GM06990 (cell line): ENCODE measurements around the gene SLCO2A1.

Experiments used
- DNase-seq: peaks from one replicate; pipeline ENCODE4 v3.0.0-alpha.2; 2011; ENCODE audit not compliant: insufficient read length; ENCODE audit errors: extremely low read depth
- H3K27me3 ChIP-seq: replicated peaks from 2 replicates; pipeline ENCODE4 v1.6.0; 2011; ENCODE audit warnings: low read length; ENCODE audit not compliant: control insufficient read depth, insufficient read depth
- H3K36me3 ChIP-seq: 2 replicates; pipeline ENCODE4 v1.5.1; 2011; ENCODE audit warnings: low read length; ENCODE audit not compliant: control insufficient read depth, insufficient read depth
- H3K4me3 ChIP-seq: replicated peaks from 2 replicates; pipeline ENCODE4 v1.5.1; 2011; ENCODE audit warnings: low read depth, mild to moderate bottlenecking, control low read depth, low read length
- TF ChIP-seq, protein P1 (sequence below): IDR thresholded peaks from 2 replicates; pipeline ENCODE4 v1.5.1; 2011; ENCODE audit warnings: low read length, control low read depth, mild to moderate bottlenecking, inconsistent platforms; ENCODE audit not compliant: insufficient read depth, poor library complexity, severe bottlenecking

Gene SLCO2A1

GRCh38 chr3:134018406-134018805, 11.3 kb downstream of the SLCO2A1 start:
- Histone ChIP-seq H3K4me3 (no peak overlapping the region), H3K36me3 (no peaks in the 10 kb centered on the region), H3K27me3 (no peaks in the 10 kb centered on the region; the same call in 1 of the 2 replicates)
- TF ChIP-seq, protein P1, sequence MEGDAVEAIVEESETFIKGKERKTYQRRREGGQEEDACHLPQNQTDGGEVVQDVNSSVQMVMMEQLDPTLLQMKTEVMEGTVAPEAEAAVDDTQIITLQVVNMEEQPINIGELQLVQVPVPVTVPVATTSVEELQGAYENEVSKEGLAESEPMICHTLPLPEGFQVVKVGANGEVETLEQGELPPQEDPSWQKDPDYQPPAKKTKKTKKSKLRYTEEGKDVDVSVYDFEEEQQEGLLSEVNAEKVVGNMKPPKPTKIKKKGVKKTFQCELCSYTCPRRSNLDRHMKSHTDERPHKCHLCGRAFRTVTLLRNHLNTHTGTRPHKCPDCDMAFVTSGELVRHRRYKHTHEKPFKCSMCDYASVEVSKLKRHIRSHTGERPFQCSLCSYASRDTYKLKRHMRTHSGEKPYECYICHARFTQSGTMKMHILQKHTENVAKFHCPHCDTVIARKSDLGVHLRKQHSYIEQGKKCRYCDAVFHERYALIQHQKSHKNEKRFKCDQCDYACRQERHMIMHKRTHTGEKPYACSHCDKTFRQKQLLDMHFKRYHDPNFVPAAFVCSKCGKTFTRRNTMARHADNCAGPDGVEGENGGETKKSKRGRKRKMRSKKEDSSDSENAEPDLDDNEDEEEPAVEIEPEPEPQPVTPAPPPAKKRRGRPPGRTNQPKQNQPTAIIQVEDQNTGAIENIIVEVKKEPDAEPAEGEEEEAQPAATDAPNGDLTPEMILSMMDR = no peak
- DNase-seq = no peak

GRCh38 chr3:134017490-134017889, 12.2 kb downstream of the SLCO2A1 start:
- Histone ChIP-seq H3K4me3 (no peak overlapping the region), H3K27me3 (no peaks in the 10 kb centered on the region; the same call in 1 of the 2 replicates), H3K36me3 (no peaks in the 10 kb centered on the region)
- no peak for DNase-seq
- TF ChIP-seq, protein P1 = no peak

DNA sequence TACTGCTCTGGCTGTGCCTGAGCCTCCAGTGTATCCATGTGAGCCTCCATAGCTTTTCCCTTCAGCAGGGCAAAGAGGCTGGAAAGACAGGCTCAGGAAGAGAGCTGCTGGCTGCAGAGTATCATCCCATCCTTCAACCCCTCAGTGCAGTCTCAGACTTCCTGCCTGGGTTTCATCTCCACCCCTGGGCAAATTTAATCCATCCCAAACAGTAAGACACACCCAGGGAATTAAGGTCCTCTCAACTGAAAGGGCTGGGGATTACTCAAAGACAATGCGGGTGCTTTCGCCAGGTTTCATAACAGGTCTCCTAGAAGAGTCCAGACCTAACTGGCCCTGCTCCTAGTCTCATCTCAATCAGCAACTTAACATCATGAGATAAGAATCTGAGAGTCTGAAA, 15.5 kb downstream of the SLCO2A1 start:
- Histone ChIP-seq H3K27me3 (no peaks in the 10 kb centered on the region; the same call in 1 of the 2 replicates), H3K4me3 (no peak overlapping the region), H3K36me3 (no peaks in the 10 kb centered on the region)
- TF ChIP-seq, protein P1 = no peak
- no peak for DNase-seq

DNA sequence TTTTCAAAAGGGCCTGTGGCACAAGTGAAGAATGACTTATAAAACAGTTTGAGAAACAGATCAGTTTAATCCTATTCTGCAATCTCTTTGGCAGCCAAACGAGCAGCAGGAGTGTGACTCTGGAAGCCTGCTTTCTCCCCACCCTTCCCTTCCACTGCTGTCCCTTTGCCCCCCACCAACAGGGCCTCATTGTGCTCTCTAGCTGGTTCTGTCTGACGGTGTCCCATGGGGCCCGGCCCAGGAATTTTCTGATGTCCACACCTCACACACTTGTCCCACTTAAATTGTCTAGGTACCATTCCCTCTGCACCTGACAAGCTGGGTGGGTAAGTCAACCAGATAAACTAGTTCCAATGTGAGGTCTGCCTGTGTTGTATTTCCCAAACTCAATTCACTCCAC, 16.4 kb downstream of the SLCO2A1 start:
- TF ChIP-seq, protein P1 = no peak
- Histone ChIP-seq H3K27me3 (no peaks in the 10 kb centered on the region; the same call in 1 of the 2 replicates), H3K4me3 (no peak overlapping the region), H3K36me3 (no peaks in the 10 kb centered on the region)
- no peak for DNase-seq

DNA sequence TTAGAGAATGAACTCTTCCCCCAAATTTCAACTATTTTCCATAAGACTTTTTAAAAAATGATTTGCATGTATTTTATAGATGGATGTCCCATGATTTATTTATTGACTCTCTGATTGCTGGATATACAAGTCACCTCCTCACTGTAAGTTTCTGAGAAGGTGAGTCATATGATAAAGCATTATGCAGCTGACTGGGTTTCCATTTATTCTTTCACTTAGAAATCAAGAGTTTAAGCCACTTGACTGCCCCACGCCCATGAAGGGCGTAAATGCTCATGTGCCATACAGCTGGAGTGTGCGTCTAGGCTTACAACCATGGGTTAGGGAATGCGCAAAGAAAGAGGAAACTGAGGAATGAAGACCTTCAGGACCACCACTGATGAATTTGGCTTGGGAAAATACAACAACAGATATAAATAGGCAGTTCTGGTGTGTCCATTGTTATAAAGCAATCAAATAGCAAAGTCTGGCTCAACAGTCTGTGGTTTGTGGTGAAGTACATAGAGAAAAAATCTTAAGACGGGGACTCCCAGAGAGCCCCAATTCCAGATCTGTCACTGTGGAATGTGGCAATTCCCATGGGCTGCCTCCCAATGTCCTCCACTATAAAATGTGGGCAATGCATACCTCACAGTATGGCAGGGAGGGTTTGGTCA, 20.3 kb downstream of the SLCO2A1 start:
- Histone ChIP-seq H3K4me3 (no peak overlapping the region), H3K36me3 (no peaks in the 10 kb centered on the region), H3K27me3 (no peaks in the 10 kb centered on the region; the same call in 1 of the 2 replicates)
- TF ChIP-seq, protein P1 = no peak
- no peak for DNase-seq

GRCh38 chr3:134008630-134009156, 21.0 kb downstream of the SLCO2A1 start:
- no peaks in the 10 kb centered on the region for H3K36me3 ChIP-seq
- no peak for DNase-seq
- H3K4me3 ChIP-seq = no peak overlapping the region
- TF ChIP-seq, protein P1 = no peak
- H3K27me3 ChIP-seq = no peaks in the 10 kb centered on the region; the same call in 1 of the 2 replicates
